HG02938 (cell line): ENCODE measurements around the gene SEC22C.
"Not testable (repeated sequence)": the region's sequence is repeated elsewhere in the genome, so short reads cannot be mapped to it uniquely, and the experiment has no call there.

ENCODE experiments used
- ATAC-seq: cut with Tn5 transposase; IDR thresholded peaks from one replicate; pipeline ENCODE4 v1.9.1; 2021; ENCODE audit warnings: mild to moderate bottlenecking, moderate library complexity; ENCODE audit not compliant: unreplicated experiment

The SEC22C gene

GRCh38 chr3:42582474-42583070, 805 bp upstream of the SEC22C start:
- no peak for ATAC-seq

GRCh38 chr3:42581400-42581708, 413 bp downstream of the SEC22C start:
- no peak for ATAC-seq

DNA sequence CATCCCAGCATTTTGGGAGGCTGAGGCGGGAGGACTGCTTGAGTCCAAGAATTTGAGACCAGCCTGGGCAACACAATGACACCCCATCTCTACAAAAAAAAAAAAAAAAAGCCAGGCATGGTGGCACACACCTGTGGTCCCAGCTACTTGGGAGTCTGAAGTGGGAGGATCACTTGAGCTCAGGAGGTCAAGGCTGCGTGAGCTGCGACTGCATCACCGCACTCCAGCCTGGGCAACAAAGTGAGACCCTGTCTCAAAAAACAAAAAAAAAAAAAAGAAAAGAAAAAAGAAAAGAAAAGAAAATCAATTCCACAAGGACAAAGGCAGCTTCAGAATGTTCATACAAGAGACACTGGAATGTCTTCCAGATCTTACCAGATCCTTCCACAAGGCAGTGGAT, 2.4 kb downstream of the SEC22C start:
- not testable (repeated sequence) for ATAC-seq

DNA sequence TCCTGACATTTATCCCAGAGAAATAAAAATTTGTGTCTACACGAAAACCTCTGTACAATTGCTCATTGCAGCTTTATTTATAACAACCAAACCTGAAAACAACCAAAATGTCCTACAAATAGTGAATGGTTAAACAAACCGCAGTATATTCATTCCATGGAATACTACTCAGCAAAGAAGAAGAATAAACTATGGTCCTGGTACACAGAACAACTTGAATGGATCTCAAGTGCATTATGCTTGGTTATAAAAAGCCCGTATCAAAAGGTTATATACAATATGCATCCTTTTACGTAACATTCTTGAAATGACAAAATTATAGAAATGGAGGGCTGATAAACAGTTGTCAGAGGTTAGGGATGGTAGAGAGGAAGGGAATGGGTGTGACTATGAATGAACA, 3.7 kb downstream of the SEC22C start:
- ATAC-seq, result no peak

DNA sequence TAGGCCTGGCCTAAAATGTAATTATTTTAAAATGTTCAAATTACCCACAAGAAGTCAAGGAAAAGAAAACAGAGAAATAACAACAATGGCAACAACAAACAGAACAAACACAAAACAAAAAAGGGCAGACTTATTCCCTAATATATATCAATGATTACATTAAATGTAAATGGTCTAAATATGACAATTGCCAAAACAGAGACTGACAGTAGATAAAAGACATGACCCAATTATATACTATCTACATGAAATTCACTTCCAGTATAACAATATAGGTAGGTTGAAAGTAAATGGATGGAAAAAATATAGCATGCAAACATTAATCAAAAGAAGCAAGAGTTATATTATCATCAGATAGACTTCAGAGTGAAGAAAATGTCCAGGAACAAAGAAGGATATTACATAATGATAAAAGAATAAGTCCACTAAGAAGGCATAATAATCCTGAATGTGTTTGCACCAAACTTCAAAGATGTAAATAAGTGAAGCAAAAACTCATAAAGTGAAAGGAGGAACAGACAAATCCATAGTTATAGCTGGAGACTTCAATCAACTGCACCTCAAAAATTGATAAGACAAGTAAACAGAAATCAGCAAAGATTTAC, 6.5 kb downstream of the SEC22C start:
- no peak for ATAC-seq

- no peak for ATAC-seq
Measured at GRCh38 chr3:42572278-42572677, 9.5 kb downstream of the SEC22C start.

DNA sequence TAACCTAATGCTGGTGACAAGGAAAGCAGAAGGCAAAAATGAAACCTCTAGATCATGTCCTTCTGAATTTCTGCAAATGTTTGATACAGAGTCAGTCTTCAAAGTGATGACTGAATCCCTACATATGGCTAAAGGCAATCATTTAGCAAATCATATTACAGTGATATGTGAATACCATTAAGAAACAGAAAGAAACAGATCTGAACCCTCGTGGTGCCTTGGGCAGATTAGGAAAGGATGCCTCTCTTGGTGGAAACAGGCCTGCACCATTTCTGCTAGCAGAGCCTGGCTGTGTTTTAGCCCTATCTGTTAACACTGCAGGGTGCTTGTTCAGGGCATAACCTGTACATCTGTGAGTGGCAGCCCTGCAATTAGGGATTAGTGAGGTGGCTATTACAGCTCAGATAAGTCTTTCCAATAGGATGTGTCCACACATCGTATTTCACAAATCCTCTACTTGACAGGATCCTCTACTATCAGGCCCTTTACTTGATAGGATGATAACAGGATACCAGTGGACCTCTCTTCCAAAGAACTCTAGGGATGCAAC, 12.1 kb downstream of the SEC22C start:
- ATAC-seq, result no peak

DNA sequence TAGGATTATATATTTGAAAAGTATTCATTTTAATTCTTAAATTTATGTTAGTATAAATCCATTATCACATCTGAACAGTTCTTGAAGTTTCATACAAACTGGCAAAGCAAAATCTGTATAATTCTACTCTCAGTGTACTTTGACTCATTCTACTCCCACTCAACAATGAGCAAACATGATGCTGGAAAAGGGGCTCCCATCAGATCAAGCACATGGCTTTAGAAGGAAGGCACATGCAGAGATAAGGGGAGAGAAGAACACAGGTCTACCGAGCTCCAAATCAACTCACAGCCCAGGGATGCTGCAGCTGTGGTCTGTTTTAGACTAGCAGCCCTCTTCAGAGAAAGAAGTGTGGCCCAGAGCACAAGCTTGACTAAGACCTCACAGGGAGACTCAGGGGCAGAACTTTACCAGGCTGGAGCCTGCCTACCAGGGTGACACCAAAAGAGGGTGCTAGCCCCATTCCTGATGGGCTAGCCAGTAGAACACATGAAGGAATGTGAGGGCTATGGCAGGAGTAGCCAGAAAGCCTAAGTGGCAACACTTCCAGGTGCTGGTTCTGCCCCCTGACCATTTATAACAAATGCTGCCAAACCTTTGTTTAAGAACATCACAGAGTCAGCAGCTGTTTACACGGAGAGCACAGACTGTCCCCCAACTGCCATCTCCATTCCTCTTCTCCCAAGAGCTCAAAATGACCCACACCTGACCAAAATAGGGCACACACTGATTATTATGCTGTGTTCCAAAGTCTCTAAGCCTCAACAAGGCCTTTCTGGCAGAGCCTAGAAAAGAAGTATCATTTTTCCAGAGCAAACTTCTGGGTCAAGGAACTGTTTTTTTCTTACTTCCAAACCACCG, 19.5 kb downstream of the SEC22C start:
- ATAC-seq, result no peak

DNA sequence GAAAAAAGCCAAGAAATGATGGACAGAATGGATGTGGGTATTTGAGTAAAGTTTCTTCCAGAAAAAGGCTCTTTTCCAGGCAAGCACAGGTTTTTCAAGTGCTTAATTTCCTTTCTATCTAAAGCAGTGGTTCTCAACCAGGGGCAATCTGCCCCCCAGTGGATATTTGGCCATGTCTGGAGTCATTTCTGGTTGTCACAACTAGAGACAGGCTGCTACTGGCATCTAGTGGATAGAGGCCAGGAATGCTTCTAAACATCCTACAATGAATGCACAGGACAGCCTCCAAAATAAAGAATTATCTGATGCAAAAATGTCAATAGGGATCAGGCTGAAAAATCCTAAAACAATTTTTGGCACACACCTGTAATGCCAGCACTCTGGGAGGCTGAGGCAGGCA, 23.9 kb downstream of the SEC22C start:
- no peak for ATAC-seq

- not testable (repeated sequence) for ATAC-seq
Measured at GRCh38 chr3:42556817-42557216, 24.9 kb downstream of the SEC22C start.

GRCh38 chr3:42556089-42556632, 25.6 kb downstream of the SEC22C start:
- ATAC-seq, result peak; percentile 85

- no peak for ATAC-seq
Measured at GRCh38 chr3:42552830-42553229, 28.9 kb downstream of the SEC22C start.

DNA sequence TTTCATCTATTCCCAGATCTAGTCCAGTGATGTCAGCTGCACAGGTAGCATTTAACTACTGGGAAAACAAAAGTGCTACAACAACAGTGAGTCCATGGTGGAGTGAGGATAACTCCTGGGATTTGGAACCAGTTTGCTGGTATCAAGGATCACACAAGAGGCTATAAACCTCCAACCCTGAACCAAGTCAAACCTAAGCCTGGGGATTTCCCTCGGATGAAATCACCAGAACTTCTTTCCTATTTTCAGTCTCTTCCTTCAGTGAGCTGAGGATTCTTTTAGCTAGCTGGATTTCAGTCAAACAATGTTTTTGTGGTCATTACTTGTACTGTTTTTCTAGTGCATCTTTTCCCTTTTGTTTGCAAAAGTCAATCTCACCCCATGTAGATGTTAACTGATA, 31.5 kb downstream of the SEC22C start:
- no peak for ATAC-seq

DNA sequence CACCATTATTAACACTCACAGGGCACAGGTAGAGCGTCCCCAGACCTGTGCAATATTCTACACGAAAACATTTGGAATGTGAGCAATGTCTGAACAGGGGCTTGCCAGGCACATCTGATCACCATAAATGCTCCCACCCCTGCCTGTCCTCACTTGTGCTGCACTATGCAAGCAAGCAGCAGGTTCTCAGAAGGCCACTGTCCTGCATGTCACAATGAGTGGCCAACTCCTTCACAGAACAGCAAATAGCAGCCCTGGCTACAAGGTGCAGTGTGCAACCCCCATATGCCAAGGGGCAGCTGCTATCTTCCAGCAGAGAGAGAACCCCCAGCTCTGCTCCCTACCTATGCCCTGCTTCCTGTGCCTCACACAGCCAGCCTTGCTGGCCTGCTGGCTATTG, 32.6 kb downstream of the SEC22C start:
- no peak for ATAC-seq

GRCh38 chr3:42547401-42547945, 34.3 kb downstream of the SEC22C start:
- no peak for ATAC-seq

DNA sequence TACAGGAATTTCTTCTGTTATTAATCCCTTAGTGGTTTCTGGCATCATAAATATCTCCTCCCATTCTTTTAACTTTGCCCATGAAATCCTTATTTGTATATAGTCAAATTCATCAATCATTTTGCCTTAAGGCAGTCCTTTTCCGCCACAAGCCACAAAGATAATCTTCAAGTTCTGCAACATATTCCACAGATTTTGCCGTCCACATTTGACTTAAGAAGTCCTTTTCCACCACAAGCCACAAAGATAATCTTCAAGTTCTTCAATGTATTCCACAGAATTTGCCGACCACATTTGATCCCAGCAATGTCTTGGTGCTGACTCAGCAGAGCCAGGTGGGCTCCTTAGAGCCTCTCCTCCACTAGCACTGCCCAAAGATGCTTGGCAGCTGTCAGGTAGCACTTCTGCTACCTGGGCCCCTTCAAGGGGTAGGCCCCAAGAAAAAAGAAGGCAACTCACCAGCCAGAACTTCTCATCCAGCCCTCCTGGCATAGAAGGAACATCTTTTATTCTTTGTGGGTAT, 35.0 kb downstream of the SEC22C start:
- ATAC-seq, result no peak

- ATAC-seq, result no peak
Measured at GRCh38 chr3:42545284-42545900, 36.4 kb downstream of the SEC22C start.

DNA sequence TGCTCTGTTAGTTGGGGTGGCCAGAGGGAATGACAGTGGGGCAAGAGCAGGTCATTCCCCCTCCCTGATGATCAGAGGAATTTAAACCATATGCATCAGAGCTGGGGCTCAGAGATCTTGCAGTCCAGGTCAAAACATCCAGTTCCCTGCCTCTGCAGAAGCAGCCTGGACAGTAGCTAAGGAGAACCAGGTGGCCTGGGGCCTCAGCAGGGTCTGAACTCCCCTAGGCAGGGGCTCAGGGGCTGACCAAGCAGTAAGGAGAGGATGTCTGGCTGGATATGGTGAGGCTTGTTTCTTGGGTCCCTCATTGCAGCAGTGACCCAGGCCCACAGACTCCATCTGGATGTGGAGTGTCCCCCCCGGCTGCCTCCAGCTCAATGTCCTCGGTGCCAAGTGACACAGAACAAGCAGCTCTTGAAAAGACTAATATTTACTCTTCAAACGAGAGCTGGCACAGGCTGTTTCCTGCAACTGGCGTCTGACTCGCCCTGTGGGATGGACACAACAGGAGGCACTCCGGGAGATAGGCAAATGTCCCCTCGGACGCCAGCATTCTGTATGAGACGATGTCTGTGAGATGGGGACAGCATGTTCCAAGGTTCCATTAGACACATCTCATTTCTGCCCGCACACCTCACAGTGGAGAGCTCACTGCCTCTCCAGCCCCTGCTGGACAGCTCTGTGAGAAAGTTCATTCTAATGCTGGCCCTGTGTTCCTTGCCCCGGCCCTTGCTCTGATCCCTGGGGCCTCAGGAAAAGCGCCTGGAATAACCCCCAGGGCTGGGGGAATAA, 37.1 kb downstream of the SEC22C start:
- ATAC-seq, result no peak

DNA sequence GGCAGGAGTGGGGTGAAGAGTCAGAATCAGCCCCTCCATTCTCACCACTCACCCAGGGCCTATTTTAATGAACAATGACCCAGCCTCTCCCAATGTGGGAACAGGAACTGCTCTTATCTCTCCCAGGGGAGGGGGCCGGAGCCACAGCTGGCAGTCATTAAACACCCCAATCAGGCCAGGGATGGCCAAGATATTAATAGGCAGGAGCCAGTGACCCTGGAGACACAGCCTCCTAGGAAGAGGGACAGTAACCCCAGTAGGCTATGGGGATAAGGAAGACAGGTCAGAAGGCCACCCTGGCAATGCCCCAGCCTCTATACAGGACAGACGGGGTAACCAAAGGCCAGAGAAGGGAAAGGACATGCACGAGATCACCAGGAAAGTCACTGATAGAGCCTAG, 40.7 kb downstream of the SEC22C start:
- no peak for ATAC-seq
